Choroid plexus epithelial cell (primary cell): ENCODE results near the gene MAFB.

Source experiments
- DNase-seq: peaks from one replicate; pipeline ENCODE4 v3.0.0-alpha.2; 2010; ENCODE audit warnings: low read depth
- H3K4me3 ChIP-seq: 2 replicates; pipeline ENCODE4 v1.5.1; 2011; ENCODE audit warnings: low read depth, mild to moderate bottlenecking, control low read depth, low read length, moderate library complexity
- CTCF ChIP-seq: conservative IDR thresholded peaks from 2 replicates; pipeline ENCODE4 v1.5.1; 2011; ENCODE audit warnings: low read depth, mild to moderate bottlenecking, control low read depth, inconsistent platforms, low read length, moderate library complexity

MAFB gene

GRCh38 chr20:40638414-40638813, 50.6 kb downstream of the MAFB start:
- H3K4me3 ChIP-seq, result no peak overlapping the region
- no peak for TF ChIP-seq CTCF
- no peak for DNase-seq

- no peak for TF ChIP-seq CTCF
- H3K4me3 ChIP-seq, result no peak overlapping the region
- DNase-seq, result no peak
Measured at GRCh38 chr20:40637176-40637575, 51.9 kb downstream of the MAFB start.

GRCh38 chr20:40636486-40636885, 52.5 kb downstream of the MAFB start:
- no peak for TF ChIP-seq CTCF
- H3K4me3 ChIP-seq, result no peak overlapping the region
- DNase-seq, result no peak

GRCh38 chr20:40635971-40636370, 53.1 kb downstream of the MAFB start:
- no peak overlapping the region for H3K4me3 ChIP-seq
- no peak for TF ChIP-seq CTCF
- DNase-seq, result peak; percentile 36
